Cardiac muscle cell (in vitro differentiated cells and primary cell): Measurements from ENCODE around the gene KLK4. TPM values are rescaled to one million over a fixed set of nuclear protein-coding genes. Genes with fewer than 3 reads are reported as not detected.

Experiments used
- DNase-seq, 2 donors: peaks; one replicate each; pipeline versions ENCODE4 v3.0.0 to v3.0.0-alpha.2; 2010 to 2017; ENCODE audit warnings: low read depth in 1 of 2, low spot score in 1 of 2
- H3K27ac ChIP-seq: fragments of 200-600 bp; sonication (generic); 2 replicates; pipeline ENCODE4 v1.5.1; 2016
- H3K27me3 ChIP-seq: fragments of 200-600 bp; sonication (generic); 2 replicates; pipeline ENCODE4 v1.6.0; 2016; ENCODE audit warnings: control low read depth
- H3K36me3 ChIP-seq: fragments of 200-600 bp; sonication (generic); 2 replicates; pipeline ENCODE4 v1.5.1; 2016; ENCODE audit warnings: control low read depth
- H3K4me1 ChIP-seq: fragments of 200-600 bp; sonication (generic); 2 replicates; pipeline ENCODE4 v1.8.1; 2017; ENCODE audit warnings: low read depth, mild to moderate bottlenecking, mixed run types
- H3K4me3 ChIP-seq: fragments of 200-600 bp; sonication (generic); 2 replicates; pipeline ENCODE4 v1.5.1; 2016; ENCODE audit warnings: mild to moderate bottlenecking
- H3K9me3 ChIP-seq: fragments of 200-600 bp; sonication (generic); 2 replicates; pipeline ENCODE4 v1.5.1; 2017; ENCODE audit warnings: low read depth, mild to moderate bottlenecking, control low read depth
- polyA plus RNA-seq: library from polyadenylated mRNA; unstranded; fragments of >200 nt; fragmentation: Nextera tagmentation; extraction: Ambion mirVana; gene quantifications from 2 replicates; pipeline ENCODE4 v1.2.1, GENCODE V29; 2016
- total RNA-seq: library from RNA; depleted of rRNA; stranded (reverse); fragments of >200 nt; gene quantifications from 2 replicates; pipeline ENCODE4 v1.2.3, GENCODE V29; 2016
- TF ChIP-seq, protein P1 (sequence below): IDR thresholded peaks from 2 replicates; pipeline ENCODE4 v1.5.1; 2012; ENCODE audit warnings: low read depth, mild to moderate bottlenecking, low read length

Gene KLK4
- total and polyA plus RNA-seq, 2 experiments from 2014 or later: not detected

DNA sequence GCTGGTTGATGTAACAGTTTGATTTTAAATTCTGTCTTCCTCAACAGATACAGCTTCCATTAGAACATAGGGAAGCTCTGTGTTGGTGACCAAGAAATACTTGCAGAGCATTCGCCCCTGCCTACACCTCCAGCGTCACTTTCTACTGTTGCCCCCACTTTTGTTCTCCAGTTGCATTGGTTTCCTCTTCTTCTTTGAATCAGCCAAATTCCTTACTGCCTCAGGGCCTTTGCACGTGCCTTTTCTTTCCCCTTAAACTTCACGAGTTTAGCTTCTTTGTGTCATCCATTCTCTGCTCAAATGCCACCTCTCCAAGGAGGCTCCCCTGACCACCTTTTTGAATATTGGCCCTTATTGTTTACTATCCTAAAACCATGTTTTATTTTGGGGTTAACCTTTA, 35.9 kb upstream of the KLK4 start:
- no peaks in the 10 kb centered on the region for H3K4me1 ChIP-seq
- TF ChIP-seq, protein P1, sequence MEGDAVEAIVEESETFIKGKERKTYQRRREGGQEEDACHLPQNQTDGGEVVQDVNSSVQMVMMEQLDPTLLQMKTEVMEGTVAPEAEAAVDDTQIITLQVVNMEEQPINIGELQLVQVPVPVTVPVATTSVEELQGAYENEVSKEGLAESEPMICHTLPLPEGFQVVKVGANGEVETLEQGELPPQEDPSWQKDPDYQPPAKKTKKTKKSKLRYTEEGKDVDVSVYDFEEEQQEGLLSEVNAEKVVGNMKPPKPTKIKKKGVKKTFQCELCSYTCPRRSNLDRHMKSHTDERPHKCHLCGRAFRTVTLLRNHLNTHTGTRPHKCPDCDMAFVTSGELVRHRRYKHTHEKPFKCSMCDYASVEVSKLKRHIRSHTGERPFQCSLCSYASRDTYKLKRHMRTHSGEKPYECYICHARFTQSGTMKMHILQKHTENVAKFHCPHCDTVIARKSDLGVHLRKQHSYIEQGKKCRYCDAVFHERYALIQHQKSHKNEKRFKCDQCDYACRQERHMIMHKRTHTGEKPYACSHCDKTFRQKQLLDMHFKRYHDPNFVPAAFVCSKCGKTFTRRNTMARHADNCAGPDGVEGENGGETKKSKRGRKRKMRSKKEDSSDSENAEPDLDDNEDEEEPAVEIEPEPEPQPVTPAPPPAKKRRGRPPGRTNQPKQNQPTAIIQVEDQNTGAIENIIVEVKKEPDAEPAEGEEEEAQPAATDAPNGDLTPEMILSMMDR: no peak
- H3K27me3 ChIP-seq: no peaks in the 10 kb centered on the region
- H3K36me3 ChIP-seq: no peaks in the 10 kb centered on the region
- no peak for DNase-seq
- no peaks in the 10 kb centered on the region for H3K9me3 ChIP-seq
- H3K27ac ChIP-seq: no peak overlapping the region
- H3K4me3 ChIP-seq: no peak overlapping the region

DNA sequence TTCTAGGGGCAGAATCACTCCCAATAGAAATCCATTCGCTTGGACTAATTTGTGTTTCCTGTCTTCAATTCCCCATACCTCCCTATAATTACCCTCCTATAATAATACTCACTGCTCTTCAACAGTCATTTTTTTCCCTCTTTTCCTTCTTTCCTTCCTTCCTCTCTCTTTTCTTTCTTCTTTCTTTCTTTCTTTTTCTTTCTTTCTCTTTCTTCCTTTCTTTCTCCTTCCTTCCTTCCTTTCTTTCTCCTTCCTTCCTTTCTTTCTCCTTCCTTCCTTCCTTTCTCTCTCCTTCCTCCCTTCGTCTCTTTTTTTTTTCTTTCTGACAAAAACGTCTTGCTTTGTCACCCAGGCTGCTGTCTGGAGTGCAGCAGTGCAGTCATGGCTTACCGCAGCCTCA, 33.6 kb upstream of the KLK4 start:
- no peak overlapping the region for H3K27ac ChIP-seq
- TF ChIP-seq, protein P1: no peak
- H3K4me1 ChIP-seq: no peaks in the 10 kb centered on the region
- H3K36me3 ChIP-seq: no peaks in the 10 kb centered on the region
- H3K9me3 ChIP-seq: no peaks in the 10 kb centered on the region
- DNase-seq: no peak
- H3K4me3 ChIP-seq: no peak overlapping the region
- no peaks in the 10 kb centered on the region for H3K27me3 ChIP-seq

DNA sequence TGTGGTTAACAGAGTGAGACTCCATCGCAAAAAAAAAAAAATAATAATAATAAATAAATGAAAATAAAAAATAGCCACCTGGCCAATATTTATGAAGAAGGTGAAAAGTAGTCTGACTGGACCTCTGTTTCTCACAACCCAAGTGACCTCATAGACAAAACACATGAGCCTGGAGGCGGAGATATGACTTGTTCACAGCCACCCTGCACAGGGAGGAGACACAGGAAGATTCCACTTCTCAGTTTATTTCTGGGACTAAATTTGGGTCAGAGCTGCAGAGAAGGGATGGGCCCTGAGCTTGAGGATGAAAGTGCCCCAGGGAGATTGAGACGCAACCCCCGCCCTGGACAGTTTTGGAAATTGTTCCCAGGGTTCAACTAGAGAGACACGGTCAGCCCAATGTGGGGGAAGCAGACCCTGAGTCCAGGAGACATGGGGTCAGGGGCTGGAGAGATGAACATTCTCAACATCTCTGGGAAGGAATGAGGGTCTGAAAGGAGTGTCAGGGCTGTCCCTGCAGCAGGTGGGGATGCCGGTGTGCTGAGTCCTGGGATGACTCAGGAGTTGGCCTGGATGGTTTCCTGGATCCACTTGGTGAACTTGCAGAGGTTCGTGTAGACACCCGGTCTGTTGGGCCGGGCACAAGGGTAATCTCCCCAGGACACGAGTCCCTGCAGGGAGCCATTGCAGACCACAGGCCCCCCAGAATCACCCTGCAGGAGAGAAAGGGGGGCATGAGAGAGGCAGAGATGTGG, 32.1 kb upstream of the KLK4 start:
- H3K36me3 ChIP-seq: no peaks in the 10 kb centered on the region
- no peaks in the 10 kb centered on the region for H3K9me3 ChIP-seq
- H3K27ac ChIP-seq: no peak overlapping the region
- no peak overlapping the region for H3K4me3 ChIP-seq
- no peaks in the 10 kb centered on the region for H3K4me1 ChIP-seq
- no peak for DNase-seq
- no peaks in the 10 kb centered on the region for H3K27me3 ChIP-seq
- TF ChIP-seq, protein P1: no peak

DNA sequence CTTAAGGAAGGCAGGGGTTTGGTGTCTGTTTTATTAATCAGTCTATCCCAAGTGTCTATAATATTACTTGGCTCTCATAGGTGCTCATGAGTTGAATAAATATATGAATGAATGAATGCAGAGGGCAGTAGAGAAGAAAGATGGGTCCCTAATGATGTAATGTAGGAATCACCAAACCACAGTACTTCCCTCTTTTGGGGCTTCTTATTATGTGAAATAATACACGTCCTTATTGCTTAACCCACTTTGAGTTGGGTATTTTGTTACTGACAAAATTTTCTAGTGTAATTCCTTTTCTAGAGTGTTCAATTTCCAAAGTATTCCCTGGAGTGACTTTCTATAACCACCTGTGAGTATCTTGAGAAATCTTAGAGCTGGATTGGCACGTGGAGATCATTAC, 28.4 kb upstream of the KLK4 start:
- Histone ChIP-seq H3K27me3 (no peaks in the 10 kb centered on the region), H3K4me3 (no peak overlapping the region), H3K9me3 (no peaks in the 10 kb centered on the region), H3K36me3 (no peaks in the 10 kb centered on the region), H3K27ac (no peak overlapping the region), H3K4me1 (no peaks in the 10 kb centered on the region)
- TF ChIP-seq, protein P1: no peak
- no peak for DNase-seq

DNA sequence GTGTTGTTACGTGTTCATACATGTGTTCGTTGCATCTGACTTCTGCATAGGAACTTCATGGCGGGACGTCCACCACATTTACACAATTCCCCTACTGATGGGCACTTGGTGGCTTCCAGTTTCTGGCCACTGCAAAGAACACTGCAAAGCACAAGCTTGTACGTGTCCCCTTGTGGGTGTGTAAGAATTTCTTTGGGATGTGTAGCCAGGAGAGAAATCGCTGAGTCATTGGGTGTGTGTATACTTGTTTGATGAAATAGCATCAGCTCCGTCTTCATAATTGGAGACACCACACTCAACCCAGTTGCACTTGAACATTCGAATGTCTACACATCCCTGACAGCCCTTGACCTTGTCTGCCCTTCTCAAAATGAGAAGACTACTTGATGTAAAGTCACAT, 22.4 kb upstream of the KLK4 start:
- Histone ChIP-seq H3K36me3 (no peaks in the 10 kb centered on the region), H3K27ac (no peak overlapping the region), H3K4me1 (no peaks in the 10 kb centered on the region), H3K4me3 (no peak overlapping the region), H3K27me3 (peaks cover 25% of the 10 kb centered on the region), H3K9me3 (no peaks in the 10 kb centered on the region)
- DNase-seq: peak in 1 of 2 donors; percentile 35
- TF ChIP-seq, protein P1: no peak
